Lung microvascular endothelial cell (primary cell): ENCODE results near the gene RELN. TPM values are rescaled to one million over a fixed set of nuclear protein-coding genes. Genes with fewer than 3 reads are reported as not detected.
A peak's percentile ranks its signal among the peaks of the same experiment; 100 is the strongest.

Experiments
- DNase-seq, 2 donors: peaks; one replicate each; pipeline versions ENCODE4 v3.0.0 to v3.0.0-alpha.2; 2010; ENCODE audit warnings: low read depth in 2 of 2
- total RNA-seq: library from RNA; depleted of rRNA; stranded (reverse); fragments of >200 nt; gene quantifications from 2 replicates; pipeline ENCODE4 v1.2.1, GENCODE V29; 2014

The RELN gene
- total RNA-seq, 1 donor from 2014 or later, result 1,451 TPM

DNA sequence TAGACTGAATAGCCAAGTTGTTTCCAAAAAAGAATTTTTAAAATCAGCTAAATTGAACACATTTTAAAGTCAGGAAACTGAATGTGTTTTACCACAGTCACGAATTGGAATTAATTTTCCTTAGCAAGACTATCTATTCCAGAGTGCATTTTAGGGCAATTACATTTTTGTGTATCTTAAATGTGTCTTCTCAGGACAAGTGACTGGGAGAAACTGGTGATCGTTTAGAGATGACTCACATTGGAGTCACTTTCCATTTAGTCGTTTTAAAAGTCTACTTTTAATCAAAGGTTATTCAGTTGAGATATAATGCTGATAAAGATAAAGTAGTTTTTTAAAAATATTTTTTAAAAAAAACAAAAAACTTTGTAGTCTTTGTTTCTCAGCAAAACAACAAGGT is 351.7 kb downstream of the RELN start:
- DNase-seq, result peak in 1 of 2 donors; percentile 40

DNA sequence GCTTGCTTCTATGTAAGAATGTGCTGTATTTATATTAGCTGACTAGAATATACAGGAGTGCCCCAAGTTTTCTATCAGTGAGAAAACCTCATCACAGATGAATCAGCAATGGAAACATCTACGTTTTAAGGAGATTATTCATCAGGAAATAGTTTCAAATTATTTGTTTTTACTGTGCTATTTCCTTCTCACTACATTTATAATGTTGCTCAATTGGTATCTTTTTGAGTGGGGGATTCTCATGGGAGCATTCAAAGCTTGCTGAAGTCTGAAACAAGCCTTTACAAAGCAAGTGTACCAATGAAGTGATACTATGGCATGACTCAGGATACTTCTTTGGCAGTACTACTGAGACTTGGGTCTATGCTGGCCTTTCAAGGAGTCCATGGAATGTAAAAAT is 352.4 kb downstream of the RELN start:
- DNase-seq, result peak; percentile 64 to 71

DNA sequence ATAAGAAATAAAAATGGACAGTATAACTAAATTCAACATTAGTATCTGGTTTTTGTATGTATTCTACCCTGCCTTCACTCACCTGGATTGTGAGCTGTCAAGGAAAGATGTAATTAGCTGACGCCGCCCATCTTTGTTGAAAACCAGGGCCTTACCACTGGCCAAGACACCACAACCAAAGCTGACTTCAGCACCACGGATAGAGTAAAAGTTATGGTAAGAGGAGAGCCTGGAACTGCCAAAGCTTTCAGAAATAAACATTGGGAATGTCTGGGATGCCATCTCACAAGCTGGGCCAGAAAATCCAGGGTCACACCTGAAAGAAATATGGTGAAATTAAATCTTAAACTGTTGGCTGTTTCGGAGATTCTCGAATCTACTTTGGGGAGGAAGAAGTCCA is 353.3 kb downstream of the RELN start:
- peak in 1 of 2 donors; percentile 42 for DNase-seq

DNA sequence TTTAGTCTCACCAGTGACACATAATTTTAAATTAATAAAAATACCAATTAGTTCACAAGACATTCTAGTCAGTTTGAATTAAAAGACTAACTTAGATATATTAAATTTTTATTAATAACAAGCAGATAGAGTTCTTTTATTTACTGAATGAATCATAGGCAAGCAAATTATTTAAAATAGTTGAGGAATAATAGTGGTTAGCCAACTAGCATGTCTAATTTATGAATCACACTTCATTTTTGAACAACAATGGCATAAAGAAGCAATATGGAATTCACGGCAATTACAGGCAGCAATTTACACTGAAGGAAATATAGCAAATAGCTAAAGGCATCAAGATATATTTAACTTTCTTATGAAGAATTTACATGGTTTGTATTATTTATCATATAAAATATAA is 356.5 kb downstream of the RELN start:
- DNase-seq, result peak in 1 of 2 donors; percentile 33

DNA sequence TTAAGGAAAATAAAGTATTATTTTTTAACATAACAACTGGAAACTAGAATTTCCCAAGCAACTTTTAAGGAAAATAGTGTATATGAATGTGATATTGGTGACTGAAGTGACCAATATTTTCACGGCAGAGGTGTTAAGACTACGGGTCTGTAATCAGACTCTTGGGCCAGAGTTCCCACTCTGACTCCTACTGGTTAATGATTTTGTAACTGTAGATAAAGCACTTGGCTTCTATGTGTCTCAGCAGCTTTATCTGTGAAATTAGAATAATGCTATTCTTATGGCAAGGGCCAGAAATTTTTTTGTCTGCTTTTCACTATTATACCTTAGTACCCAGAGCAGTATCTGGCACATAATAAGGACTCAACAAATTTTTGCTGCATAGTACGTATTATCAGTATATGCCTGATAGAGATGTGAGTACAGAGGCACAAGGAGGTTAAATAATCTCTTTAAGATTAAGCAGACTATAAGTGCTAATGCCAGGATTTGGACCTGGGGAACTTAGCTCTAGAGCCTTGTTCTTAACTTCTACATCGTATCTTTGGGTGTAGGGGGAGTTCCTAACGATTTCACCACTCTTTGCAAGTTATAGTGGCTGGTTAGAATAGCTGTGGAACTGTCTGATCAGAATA is 357.3 kb downstream of the RELN start:
- DNase-seq, result no peak

DNA sequence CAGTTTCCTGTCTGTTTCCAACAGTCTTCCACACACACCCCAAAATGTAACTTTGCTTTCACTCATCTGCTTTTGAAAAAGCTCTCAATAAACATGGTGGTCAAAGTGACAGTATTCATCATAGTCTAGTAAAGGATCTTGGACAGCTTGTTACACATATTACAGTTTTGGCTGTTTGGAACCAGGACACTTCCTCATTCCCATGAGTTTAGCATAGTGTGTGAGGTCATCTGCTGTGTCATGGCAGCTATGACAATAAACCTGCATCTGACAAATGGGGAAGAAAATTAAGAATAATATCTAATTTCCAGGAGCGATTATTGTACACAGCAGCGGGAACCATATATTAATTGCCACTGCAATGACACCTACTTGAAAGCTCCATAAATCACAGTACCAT is 359.1 kb downstream of the RELN start:
- no peak for DNase-seq

DNA sequence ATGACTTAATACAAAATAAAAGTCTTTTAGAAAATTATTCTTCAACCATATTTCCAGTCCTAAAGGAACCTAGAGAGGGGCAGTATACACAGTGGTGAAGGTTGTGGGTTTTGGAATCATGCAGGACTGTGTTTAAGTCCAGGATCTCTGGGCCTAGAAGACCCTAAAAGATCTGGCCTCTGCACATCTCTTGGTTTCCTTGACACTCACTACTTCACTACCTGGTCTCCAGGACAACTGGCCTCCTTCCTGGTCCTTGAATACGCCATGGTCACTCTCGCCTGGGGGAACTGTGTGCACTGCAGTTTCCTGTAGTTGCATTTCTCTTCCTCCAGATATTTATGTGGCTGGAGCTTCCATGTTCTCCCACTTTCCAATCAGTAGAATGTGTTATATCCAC is 360.7 kb downstream of the RELN start:
- no peak for DNase-seq

DNA sequence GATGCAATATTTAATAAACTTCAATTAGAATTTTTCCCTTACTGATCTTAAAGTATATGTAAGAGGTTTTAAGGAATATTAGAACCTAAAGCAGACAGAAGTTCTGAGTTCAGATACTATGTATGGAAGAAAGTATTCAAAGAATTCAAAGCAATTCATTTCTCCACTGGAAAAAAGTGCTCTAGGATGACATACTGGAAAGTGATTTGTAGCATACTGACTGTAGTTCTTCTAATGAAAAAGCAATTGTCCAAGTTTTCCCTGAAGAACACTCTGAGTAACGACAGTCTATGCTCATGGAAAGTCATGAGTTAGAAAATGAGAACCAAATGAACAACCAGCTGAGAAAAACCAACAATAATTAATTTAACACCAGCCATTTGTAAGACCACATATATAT is 362.7 kb downstream of the RELN start:
- no peak for DNase-seq

DNA sequence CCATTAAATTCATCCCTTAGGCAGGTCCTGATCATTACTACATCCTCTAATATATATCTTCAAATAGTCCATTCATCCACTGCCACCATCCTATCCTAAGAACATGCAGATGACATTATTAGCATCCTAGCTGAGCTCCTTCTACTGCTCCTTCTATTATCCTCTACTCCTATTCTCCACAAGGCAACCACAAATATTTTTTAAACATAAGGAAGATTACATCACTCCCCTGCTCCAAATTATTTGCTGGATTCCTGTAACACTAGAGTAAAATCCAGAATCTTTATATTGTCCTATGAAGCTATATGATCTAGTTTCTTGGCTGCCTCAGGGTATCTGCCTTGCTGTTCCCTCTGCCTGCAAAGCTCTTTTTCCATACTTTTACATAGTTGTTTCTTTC is 367.2 kb downstream of the RELN start:
- no peak for DNase-seq

DNA sequence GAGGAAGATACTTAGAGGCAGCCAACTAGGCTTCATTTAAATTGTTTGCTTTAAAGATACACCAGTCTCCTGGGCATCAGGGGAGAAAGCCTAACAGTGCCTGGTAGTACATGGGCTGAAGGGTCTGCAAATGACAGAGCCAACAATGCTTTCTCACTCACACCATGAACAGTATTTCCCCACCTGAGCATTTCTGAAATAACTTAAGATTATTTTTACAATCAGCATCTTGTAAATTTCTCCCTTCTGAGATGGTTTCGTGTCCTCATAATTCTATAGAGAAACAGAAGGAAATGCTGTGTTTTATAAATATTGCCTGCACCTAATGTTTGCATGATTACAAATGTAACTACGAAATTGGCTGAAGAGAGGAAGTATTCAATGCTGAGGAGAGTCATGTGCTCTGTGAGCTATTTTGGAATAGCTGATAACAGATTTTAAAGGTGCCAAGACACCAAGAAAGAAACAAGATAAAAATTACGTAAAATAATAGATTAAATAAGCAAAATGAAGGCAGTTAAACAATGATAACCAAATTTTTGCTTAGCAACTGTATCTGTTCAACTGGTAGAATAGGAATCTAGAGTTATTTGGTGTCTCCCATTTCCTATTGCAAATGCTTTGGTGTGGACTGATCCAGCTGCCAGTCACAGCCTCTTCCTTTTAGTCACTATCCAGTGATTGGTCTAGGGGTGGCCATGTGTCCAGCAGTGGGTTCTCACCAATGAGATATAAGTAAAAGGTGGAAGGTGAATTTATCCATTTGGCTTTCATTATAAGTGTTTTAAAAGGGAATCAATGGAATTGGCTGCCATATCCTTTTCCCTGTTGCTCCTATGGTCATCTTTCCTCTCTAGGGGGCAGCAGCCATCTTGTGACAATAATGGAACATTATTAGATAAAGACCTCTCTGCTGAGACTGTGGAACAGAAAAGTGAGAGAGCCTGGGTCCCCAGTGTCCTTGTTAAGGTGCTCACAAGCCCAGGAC is 375.5 kb downstream of the RELN start:
- DNase-seq, result peak in 1 of 2 donors; percentile 12

DNA sequence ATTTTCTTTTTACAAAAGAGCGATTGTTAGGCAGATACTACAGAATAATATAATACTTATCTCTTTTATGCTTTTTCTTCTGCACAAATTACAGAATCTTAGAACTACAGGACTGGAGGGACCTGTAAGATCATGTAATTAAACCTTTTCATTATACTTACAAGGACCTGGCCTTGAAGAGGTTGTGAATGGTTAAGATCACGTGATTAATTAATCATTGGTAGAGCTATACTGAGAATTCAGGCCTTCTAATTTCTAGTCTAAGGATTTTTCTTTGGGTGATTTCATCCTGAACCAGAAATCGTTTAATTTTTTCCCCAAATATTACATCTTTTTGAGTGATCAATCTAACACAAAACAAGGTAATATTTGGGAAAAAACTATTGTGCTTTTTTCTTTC is 379.7 kb downstream of the RELN start:
- no peak for DNase-seq

DNA sequence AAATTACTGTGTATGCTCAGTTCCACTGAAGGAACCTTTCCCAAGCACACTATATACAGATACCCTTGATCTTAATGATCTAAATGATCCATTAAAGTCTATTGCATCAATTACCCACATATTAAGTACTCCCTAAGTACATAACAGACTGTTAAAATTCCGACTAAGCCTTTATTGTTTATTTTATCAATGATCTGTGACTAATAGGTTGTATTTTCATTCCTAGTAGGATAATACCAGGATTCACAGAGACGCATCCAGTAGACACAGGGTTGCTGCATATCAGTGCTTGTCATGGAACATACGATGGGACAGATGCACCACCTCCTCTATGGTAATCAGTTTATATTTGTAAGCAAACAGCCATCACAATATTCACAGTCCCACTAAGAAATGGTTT is 383.8 kb downstream of the RELN start:
- no peak for DNase-seq

DNA sequence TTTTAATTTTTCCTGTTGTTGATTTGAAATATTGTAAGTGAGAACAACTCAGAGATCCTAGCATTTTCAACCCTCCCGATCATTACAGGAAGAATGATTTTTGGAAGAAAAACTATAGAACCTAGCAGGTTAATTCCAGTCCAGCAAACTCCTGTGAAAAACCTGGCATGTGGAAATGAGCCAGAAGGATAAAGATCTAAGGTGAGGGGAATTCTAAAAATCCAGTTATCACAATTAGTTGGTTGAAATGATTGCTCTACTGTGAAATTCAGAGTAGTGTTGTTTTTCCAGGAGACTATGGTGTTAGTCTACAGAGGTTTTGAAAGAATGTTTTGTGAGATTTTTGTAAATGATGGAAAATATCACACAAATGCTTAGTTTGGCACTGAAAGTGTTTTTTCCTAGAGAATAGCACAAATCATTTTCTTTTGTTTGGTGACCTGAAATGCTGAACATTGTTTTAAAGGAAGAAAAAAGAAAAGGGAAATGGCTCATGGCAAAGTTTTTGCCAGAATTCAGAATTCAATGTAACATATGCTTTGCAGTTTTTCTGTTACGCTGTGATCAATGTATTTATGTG is 391.0 kb downstream of the RELN start:
- DNase-seq, result peak in 1 of 2 donors; percentile 92

DNA sequence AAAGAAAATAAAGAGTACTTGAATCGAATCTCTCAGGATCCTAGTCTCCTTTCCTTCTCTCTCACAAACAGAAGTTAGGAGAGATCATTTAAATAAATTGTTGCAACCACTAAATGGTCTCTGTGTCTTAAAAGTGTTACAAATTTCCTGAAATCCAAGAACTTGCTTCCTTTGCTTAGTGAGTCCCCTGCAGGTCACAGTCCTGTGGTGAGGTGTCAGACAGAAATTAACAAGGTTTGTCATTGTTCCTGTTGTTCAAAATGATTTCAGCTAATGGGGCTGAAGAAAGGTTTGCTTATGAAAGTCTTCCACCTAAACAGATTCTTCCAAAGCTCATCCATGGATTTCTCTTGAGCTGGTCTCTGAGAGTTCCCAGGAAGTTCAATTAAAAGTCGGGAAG is 391.9 kb downstream of the RELN start:
- peak; percentile 5 to 57 for DNase-seq

DNA sequence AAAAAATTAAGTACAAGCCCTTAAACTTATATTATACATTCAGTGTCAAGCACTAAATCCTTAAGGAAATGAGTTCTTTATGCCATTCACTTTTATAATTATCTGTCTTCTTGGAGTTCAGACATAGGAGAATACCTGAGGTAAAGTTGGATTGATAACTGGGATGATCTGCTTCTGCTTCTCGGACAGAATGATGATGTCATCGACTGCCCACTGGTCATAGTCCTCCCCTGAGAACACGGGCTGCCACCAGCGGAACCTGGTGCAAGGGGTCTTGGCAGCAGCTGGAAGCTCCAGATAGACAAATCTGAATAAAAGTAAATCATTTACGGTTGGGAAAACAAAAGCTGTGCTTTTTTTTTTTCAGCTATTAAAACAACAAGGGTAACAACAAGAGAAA is 395.3 kb downstream of the RELN start:
- DNase-seq, result no peak

DNA sequence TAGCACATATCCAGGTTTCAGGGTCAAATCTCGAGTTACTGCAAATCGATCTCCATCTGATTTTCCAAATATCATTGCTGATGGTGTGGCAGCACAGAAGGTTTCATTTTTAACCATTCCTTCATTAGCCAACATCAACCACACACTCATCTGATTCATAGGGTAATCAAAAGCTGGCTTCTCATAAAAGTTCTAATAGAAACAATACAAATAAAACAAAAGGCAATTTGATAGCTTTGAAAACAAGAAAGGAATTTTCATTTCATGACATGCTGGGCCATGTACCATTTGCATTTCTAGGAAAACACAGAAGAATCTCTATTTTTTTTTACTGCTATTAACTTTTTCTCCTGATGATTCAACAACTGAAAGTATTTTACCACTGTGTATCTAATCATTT is 395.8 kb downstream of the RELN start:
- no peak for DNase-seq

DNA sequence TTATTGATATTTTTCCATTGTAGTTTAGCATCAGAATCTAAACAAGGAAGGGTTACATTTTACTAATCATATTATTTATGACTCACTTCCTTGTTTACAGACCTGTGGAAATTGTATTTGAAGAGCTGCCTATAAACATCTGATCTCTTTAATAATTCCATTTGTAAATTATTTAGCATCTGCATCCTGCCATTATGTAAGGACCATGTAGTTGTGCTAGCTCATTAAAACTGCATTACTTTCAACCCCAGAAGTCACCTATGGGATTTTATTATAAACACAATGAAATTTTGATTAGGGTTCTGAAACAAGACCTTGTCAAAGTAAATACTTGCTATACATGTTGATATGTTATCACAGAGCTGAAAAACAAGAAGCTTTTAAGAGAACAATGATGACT is 396.6 kb downstream of the RELN start:
- no peak for DNase-seq

DNA sequence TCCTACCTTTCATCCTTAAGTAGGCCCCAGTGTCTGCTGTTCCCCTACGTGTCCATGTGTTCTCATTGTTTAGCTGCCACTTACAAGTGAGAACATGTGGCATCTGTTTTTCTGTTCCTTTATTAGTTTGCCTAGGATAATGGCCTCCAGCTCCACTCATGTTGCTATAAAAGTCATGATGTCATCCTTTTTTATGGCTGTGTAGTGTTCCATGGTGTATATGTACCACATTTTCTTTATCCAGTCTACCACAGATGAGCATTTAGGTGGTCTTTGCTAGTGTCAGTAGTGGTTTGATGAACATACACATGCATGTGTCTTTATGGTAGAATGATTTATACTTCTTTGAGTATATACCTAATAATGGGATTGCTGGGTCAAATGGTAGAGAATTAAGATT is 397.3 kb downstream of the RELN start:
- no peak for DNase-seq

DNA sequence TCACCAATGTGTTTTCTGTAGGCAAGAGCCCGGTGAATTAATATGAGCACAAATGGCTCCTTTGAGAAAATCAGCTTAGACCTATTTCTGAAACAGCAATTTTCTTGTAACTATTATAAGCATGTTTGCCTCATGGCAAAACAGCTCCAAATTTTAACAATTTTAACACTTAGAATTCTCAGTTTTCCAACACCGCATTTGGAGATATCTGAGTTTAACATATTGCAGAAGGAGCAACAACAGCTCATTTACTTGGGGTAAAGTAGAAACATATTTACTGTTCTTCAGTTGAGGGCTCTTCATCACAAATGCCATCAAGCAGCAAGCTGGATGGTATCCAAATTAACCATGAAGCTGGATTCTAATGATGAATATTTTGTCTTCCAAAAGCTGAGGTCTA is 409.4 kb downstream of the RELN start:
- DNase-seq, result no peak

DNA sequence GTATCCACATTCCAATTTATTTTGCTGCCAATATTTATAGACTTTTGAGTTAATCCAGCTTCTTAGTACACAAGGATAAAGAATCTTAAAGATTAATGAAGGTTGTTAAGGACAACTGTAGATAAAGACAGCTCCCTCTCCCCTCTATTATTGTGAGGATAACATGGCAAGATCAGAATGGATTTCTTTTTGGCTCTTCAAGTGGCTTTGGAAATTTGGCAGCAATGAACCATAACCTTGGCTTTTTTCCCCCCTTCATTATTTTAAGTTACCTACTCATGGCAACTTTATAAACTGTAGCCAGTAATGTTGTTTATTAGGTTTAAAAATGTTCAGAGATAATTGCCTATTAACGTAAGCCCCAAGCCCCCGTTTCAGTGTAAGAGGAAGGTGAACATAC is 412.4 kb downstream of the RELN start:
- no peak for DNase-seq

DNA sequence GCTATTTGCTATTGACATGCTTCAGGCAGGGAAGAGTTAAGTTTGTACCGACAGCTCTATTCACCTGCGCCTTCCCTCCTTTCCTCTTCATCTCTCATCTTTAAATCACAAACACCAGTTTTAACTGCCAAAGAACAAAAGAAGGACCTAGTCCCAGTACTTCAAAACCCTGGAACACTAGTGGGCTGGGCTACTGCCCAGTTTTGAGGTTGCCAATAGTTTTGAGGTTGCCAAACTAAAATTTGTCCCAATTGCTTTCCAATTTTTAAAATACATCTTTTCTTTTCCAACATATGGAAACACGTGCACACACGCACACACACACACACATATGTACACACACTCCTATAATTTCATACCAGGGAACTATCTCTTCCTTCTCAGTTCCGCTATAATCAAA is 412.8 kb downstream of the RELN start:
- DNase-seq, result no peak

DNA sequence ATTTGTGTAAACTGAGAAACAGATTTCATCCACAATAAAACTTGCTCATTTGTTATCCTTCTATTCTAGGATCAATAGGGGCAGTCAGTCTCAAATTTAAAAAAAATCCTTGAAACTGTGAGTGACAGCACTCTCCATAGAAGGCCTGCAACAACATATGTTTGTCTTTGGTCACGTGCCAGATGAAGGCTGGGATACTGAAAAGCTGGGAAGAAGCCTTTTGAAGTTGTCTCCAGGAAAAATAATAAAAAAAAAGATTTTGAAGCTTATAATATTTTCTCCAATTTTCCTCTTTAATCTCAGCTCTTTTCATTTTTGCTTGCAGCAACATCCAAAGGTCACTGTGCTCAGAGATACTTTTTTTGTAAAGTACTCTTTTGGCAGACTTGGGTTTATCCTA is 414.9 kb downstream of the RELN start:
- no peak for DNase-seq
